Activated T-helper 17 cell treated with anti-CD3 and anti-CD28 coated beads, Interleukin-2, amount 50 U/mL, for 72 hours (primary cell): ENCODE data around the gene DLG2. TPM values are rescaled to one million over a fixed set of nuclear protein-coding genes. Genes with fewer than 3 reads are reported as not detected.

Experiments
- ATAC-seq: fragments of 150-1000 bp; cut with Tn5 transposase; replicated peaks from 2 replicates; pipeline ENCODE4 v1.10.0; 2021; ENCODE audit warnings: mild to moderate bottlenecking, moderate library complexity
- H3K27ac Mint-ChIP-seq: one replicate; pipeline ENCODE4 v1.8.0; 2022; ENCODE audit warnings: mixed read lengths
- H3K27me3 Mint-ChIP-seq: one replicate; pipeline ENCODE4 v1.8.0; 2022; ENCODE audit warnings: mixed read lengths
- H3K36me3 Mint-ChIP-seq: one replicate; pipeline ENCODE4 v1.8.0; 2022; ENCODE audit warnings: low read depth, mild to moderate bottlenecking, mixed read lengths
- H3K4me1 Mint-ChIP-seq: one replicate; pipeline ENCODE4 v1.8.0; 2022; ENCODE audit warnings: mixed read lengths
- H3K4me3 Mint-ChIP-seq: one replicate; pipeline ENCODE4 v1.8.0; 2022; ENCODE audit warnings: mild to moderate bottlenecking, mixed read lengths
- H3K9me3 Mint-ChIP-seq: one replicate; pipeline ENCODE4 v1.8.0; 2022; ENCODE audit warnings: mixed read lengths
- total RNA-seq, 2 donors: library from RNA; stranded (reverse); gene quantifications; one replicate each; pipeline ENCODE4 v1.2.3, GENCODE V29; 2022

DLG2 gene
- total RNA-seq, 2 donors from 2014 or later: 1.5 to 1.9 TPM

- Mint-ChIP-seq H3K27ac (no peak overlapping the region), H3K4me3 (no peak overlapping the region), H3K27me3 (no peaks in the 10 kb centered on the region), H3K36me3 (no peaks in the 10 kb centered on the region), H3K9me3 (peaks cover 23% of the 10 kb centered on the region), H3K4me1 (no peaks in the 10 kb centered on the region)
- no peak for ATAC-seq
These were observed 1377.6 kb downstream of the DLG2 start for GRCh38 chr11:84249344-84250135.

GRCh38 chr11:84247926-84248325 lies 1379.2 kb downstream of the DLG2 start:
- H3K27ac Mint-ChIP-seq: no peak overlapping the region
- peaks cover 19% of the 10 kb centered on the region for H3K9me3 Mint-ChIP-seq
- ATAC-seq: no peak
- H3K4me3 Mint-ChIP-seq: no peak overlapping the region
- H3K36me3 Mint-ChIP-seq: no peaks in the 10 kb centered on the region
- H3K4me1 Mint-ChIP-seq: no peaks in the 10 kb centered on the region
- no peaks in the 10 kb centered on the region for H3K27me3 Mint-ChIP-seq

GRCh38 chr11:84247129-84247528 lies 1380.0 kb downstream of the DLG2 start:
- Mint-ChIP-seq H3K4me1 (no peaks in the 10 kb centered on the region), H3K36me3 (no peaks in the 10 kb centered on the region), H3K27me3 (no peaks in the 10 kb centered on the region), H3K27ac (no peak overlapping the region), H3K4me3 (no peak overlapping the region), H3K9me3 (peaks cover 19% of the 10 kb centered on the region)
- ATAC-seq: no peak

GRCh38 chr11:84243629-84244263 lies 1383.4 kb downstream of the DLG2 start:
- peaks cover 7% of the 10 kb centered on the region for H3K9me3 Mint-ChIP-seq
- H3K4me1 Mint-ChIP-seq: no peaks in the 10 kb centered on the region
- no peak for ATAC-seq
- H3K36me3 Mint-ChIP-seq: no peaks in the 10 kb centered on the region
- no peak overlapping the region for H3K4me3 Mint-ChIP-seq
- H3K27ac Mint-ChIP-seq: no peak overlapping the region
- H3K27me3 Mint-ChIP-seq: no peaks in the 10 kb centered on the region

- ATAC-seq: no peak
- Mint-ChIP-seq H3K4me1 (no peaks in the 10 kb centered on the region), H3K27me3 (no peaks in the 10 kb centered on the region), H3K4me3 (no peak overlapping the region), H3K9me3 (peaks cover 11% of the 10 kb centered on the region), H3K36me3 (no peaks in the 10 kb centered on the region), H3K27ac (no peak overlapping the region)
These were observed 1385.6 kb downstream of the DLG2 start for GRCh38 chr11:84241343-84242131.

GRCh38 chr11:84240847-84241246 lies 1386.3 kb downstream of the DLG2 start:
- H3K36me3 Mint-ChIP-seq: no peaks in the 10 kb centered on the region
- no peak for ATAC-seq
- H3K4me1 Mint-ChIP-seq: no peaks in the 10 kb centered on the region
- no peak overlapping the region for H3K27ac Mint-ChIP-seq
- no peak overlapping the region for H3K4me3 Mint-ChIP-seq
- H3K9me3 Mint-ChIP-seq: peaks cover 7% of the 10 kb centered on the region
- no peaks in the 10 kb centered on the region for H3K27me3 Mint-ChIP-seq

- H3K9me3 Mint-ChIP-seq: peaks cover 8% of the 10 kb centered on the region
- no peak overlapping the region for H3K4me3 Mint-ChIP-seq
- no peak overlapping the region for H3K27ac Mint-ChIP-seq
- no peaks in the 10 kb centered on the region for H3K36me3 Mint-ChIP-seq
- no peaks in the 10 kb centered on the region for H3K27me3 Mint-ChIP-seq
- no peaks in the 10 kb centered on the region for H3K4me1 Mint-ChIP-seq
- no peak for ATAC-seq
These were observed 1390.7 kb downstream of the DLG2 start for GRCh38 chr11:84236436-84236835.

- ATAC-seq: no peak
- H3K4me3 Mint-ChIP-seq: no peak overlapping the region
These were observed 1392.5 kb downstream of the DLG2 start for GRCh38 chr11:84234462-84235202.

GRCh38 chr11:84234011-84234410 lies 1393.1 kb downstream of the DLG2 start:
- no peak for ATAC-seq
- Mint-ChIP-seq H3K27me3 (no peaks in the 10 kb centered on the region), H3K4me3 (no peak overlapping the region), H3K27ac (no peak overlapping the region), H3K36me3 (no peaks in the 10 kb centered on the region), H3K9me3 (peaks cover 16% of the 10 kb centered on the region), H3K4me1 (no peaks in the 10 kb centered on the region)

More at GRCh38 chr11:84234462-84235202, 1392.5 kb downstream of the DLG2 start:
- Mint-ChIP-seq H3K27ac (no peak overlapping the region), H3K9me3 (peaks cover 16% of the 10 kb centered on the region), H3K4me1 (no peaks in the 10 kb centered on the region), H3K36me3 (no peaks in the 10 kb centered on the region), H3K27me3 (no peaks in the 10 kb centered on the region)

GRCh38 chr11:84232511-84232910 lies 1394.6 kb downstream of the DLG2 start:
- Mint-ChIP-seq H3K4me3 (no peak overlapping the region), H3K27ac (no peak overlapping the region), H3K9me3 (peaks cover 20% of the 10 kb centered on the region), H3K36me3 (no peaks in the 10 kb centered on the region), H3K4me1 (no peaks in the 10 kb centered on the region), H3K27me3 (no peaks in the 10 kb centered on the region)
- no peak for ATAC-seq

GRCh38 chr11:84230402-84230801 lies 1396.7 kb downstream of the DLG2 start:
- Mint-ChIP-seq H3K36me3 (no peaks in the 10 kb centered on the region), H3K27ac (no peak overlapping the region), H3K4me1 (no peaks in the 10 kb centered on the region), H3K9me3 (peaks cover 17% of the 10 kb centered on the region), H3K27me3 (no peaks in the 10 kb centered on the region), H3K4me3 (no peak overlapping the region)
- no peak for ATAC-seq

GRCh38 chr11:84227970-84228665 lies 1399.0 kb downstream of the DLG2 start:
- no peaks in the 10 kb centered on the region for H3K4me1 Mint-ChIP-seq
- no peaks in the 10 kb centered on the region for H3K36me3 Mint-ChIP-seq
- no peaks in the 10 kb centered on the region for H3K27me3 Mint-ChIP-seq
- peaks cover 25% of the 10 kb centered on the region for H3K9me3 Mint-ChIP-seq
- no peak overlapping the region for H3K27ac Mint-ChIP-seq
- H3K4me3 Mint-ChIP-seq: no peak overlapping the region
- ATAC-seq: no peak

GRCh38 chr11:84224042-84224441 lies 1403.1 kb downstream of the DLG2 start:
- H3K4me1 Mint-ChIP-seq: no peaks in the 10 kb centered on the region
- H3K4me3 Mint-ChIP-seq: no peak overlapping the region
- no peak for ATAC-seq
- H3K9me3 Mint-ChIP-seq: peaks cover 18% of the 10 kb centered on the region
- H3K27ac Mint-ChIP-seq: no peak overlapping the region
- H3K36me3 Mint-ChIP-seq: no peaks in the 10 kb centered on the region
- no peaks in the 10 kb centered on the region for H3K27me3 Mint-ChIP-seq

- no peaks in the 10 kb centered on the region for H3K4me1 Mint-ChIP-seq
- ATAC-seq: no peak
- no peaks in the 10 kb centered on the region for H3K27me3 Mint-ChIP-seq
- H3K27ac Mint-ChIP-seq: no peak overlapping the region
- H3K4me3 Mint-ChIP-seq: no peak overlapping the region
- H3K9me3 Mint-ChIP-seq: peaks cover 17% of the 10 kb centered on the region
- no peaks in the 10 kb centered on the region for H3K36me3 Mint-ChIP-seq
These were observed 1408.8 kb downstream of the DLG2 start for GRCh38 chr11:84218318-84218717.
